K562 (cell line): Measurements from ENCODE around the gene STX19. TPM values are rescaled to one million over a fixed set of nuclear protein-coding genes. Genes with fewer than 3 reads are reported as not detected.

Source experiments
- BRD9 ChIP-seq: fragments of 450-650 bp; IDR thresholded peaks from 2 replicates; pipeline ENCODE4 v1.6.1; 2018; ENCODE audit warnings: low read depth; ENCODE audit not compliant: partially characterized antibody
- CHAMP1 ChIP-seq: fragments of 450-650 bp; IDR thresholded peaks from 2 replicates; pipeline ENCODE4 v1.6.1; 2016; ENCODE audit warnings: mild to moderate bottlenecking
- CTCFL ChIP-seq: IDR thresholded peaks from 2 replicates; pipeline ENCODE4 v1.6.1; 2011; ENCODE audit warnings: borderline replicate concordance, low read depth, mild to moderate bottlenecking, moderate library complexity, low read length; ENCODE audit not compliant: insufficient read depth, poor library complexity, severe bottlenecking
- ELF4 ChIP-seq: fragments of 450-650 bp; formaldehyde crosslinking; IDR thresholded peaks from 2 replicates; pipeline ENCODE4 v1.4.0; 2022; ENCODE audit warnings: missing genetic modification characterization
- ESRRA ChIP-seq: fragments of 450-650 bp; IDR thresholded peaks from 2 replicates; pipeline ENCODE4 v1.6.1; 2014; ENCODE audit warnings: low read depth, mild to moderate bottlenecking, moderate library complexity, borderline replicate concordance
- FOXO4 ChIP-seq: fragments of 450-650 bp; formaldehyde crosslinking; IDR thresholded peaks from 2 replicates; pipeline ENCODE4 v1.4.0; 2020; ENCODE audit warnings: mild to moderate bottlenecking, moderate library complexity
- HDAC3 ChIP-seq: fragments of 450-650 bp; IDR thresholded peaks from 2 replicates; pipeline ENCODE4 v1.6.1; 2018; ENCODE audit warnings: borderline replicate concordance, mild to moderate bottlenecking, moderate library complexity; ENCODE audit not compliant: partially characterized antibody
- ID3 ChIP-seq, 2 experiments: fragments of 250-450 bp in 1 of 2; fragments of 450-650 bp in 1 of 2; sonication (Bioruptor Pico) in 1 of 2; IDR thresholded peaks; 2 replicates each; pipeline versions ENCODE4 v1.6.1 to v1.8.0; 2016 to 2021; ENCODE audit warnings: mild to moderate bottlenecking in 2 of 2, moderate library complexity in 2 of 2, missing compliant biosample characterization in 1 of 2, missing genetic modification characterization in 1 of 2
- IRF9 ChIP-seq: fragments of 450-650 bp; IDR thresholded peaks from 2 replicates; pipeline ENCODE4 v1.6.1; 2016; ENCODE audit warnings: missing biosample characterization, missing genetic modification characterization
- NFYB ChIP-seq: IDR thresholded peaks from 2 replicates; pipeline ENCODE4 v1.6.1; 2011; ENCODE audit warnings: mild to moderate bottlenecking, moderate library complexity; ENCODE audit not compliant: insufficient read length; ENCODE audit errors: extremely low read depth
- NRF1 ChIP-seq, 2 experiments: fragments of 450-650 bp; IDR thresholded peaks in 1 of 2; conservative IDR thresholded peaks in 1 of 2; 2 replicates each; pipeline ENCODE4 v1.6.1; 2014; ENCODE audit warnings: mild to moderate bottlenecking in 2 of 2
- SAFB2 ChIP-seq: fragments of 200-400 bp; formaldehyde crosslinking; IDR thresholded peaks from 2 replicates; pipeline ENCODE4 v1.6.1; 2018; ENCODE audit warnings: borderline replicate concordance, low read length, low read depth, moderate library complexity; ENCODE audit not compliant: severe bottlenecking
- USF1 ChIP-seq: sonication (generic); formaldehyde crosslinking; IDR thresholded peaks from 2 replicates; pipeline ENCODE4 v1.9.0; 2022; ENCODE audit warnings: mild to moderate bottlenecking, missing genetic modification reagents
- ZNF76 ChIP-seq: fragments of 250-450 bp; sonication (Bioruptor Pico); IDR thresholded peaks from 2 replicates; pipeline ENCODE4 v1.4.0; 2020; ENCODE audit warnings: mild to moderate bottlenecking, moderate library complexity, borderline replicate concordance
- ZNF77 ChIP-seq: fragments of 250-450 bp; sonication (Bioruptor Pico); IDR thresholded peaks from 2 replicates; pipeline ENCODE4 v1.5.0; 2020
- ZSCAN32 ChIP-seq: fragments of 450-650 bp; formaldehyde crosslinking; IDR thresholded peaks from 2 replicates; pipeline ENCODE4 v1.4.0; 2020; ENCODE audit warnings: mild to moderate bottlenecking, moderate library complexity
- polyA plus RNA-seq, 8 experiments: library from polyadenylated mRNA; depleted of rRNA in 4 of 8; stranded (reverse) in 5 of 8; unstranded in 3 of 8; fragments of >200 nt; fragmentation: Nextera tagmentation in 2 of 8; fragmentation: Illumina TruSeq in 1 of 8; extraction: Ambion mirVana in 2 of 8; extraction: Trizol in 1 of 8; gene quantifications; 2 replicates each; pipeline versions ENCODE4 v1.2.1 to v1.2.3, GENCODE V29; 2011 to 2014; ENCODE audit warnings: inconsistent platforms in 1 of 8, missing spikeins in 1 of 8
- total RNA-seq, 7 experiments: library from RNA; depleted of rRNA in 6 of 7; stranded (reverse); fragments of >200 nt in 6 of 7; fragmentation: Illumina TruSeq in 2 of 7; extraction: Trizol in 2 of 7; gene quantifications; 2 replicates each; pipeline versions ENCODE4 v1.2.1 to v1.2.3, GENCODE V29; 2011 to 2021; ENCODE audit warnings: low replicate concordance in 1 of 7

Gene STX19
- total and polyA plus RNA-seq, 9 of the 15 experiments (the other 6 are each of a cell fraction or from before 2014, with no cell fraction given): 0.04 TPM; not detected in 8

GRCh38 chr3:93973131-93974126 lies 55.0 kb downstream of the STX19 start, which contains the start of gene PROS1 (continued):
- TF ChIP-seq ZSCAN32: no peak
- peak; percentile 76 to 78; a peak in 3 of 4 replicates for TF ChIP-seq NRF1 (conservative IDR thresholded peaks at IDR 0.05 in 1 of 2, IDR thresholded peaks at IDR 0.05 in 1 of 2)
- peak; percentile 39; the same call in 1 of the 2 replicates for TF ChIP-seq ESRRA
- no peak for TF ChIP-seq BRD9
- no peak for TF ChIP-seq ELF4 (CRISPR knock-in tag)
- TF ChIP-seq CTCFL: peak; percentile 1
- no peak for TF ChIP-seq ZNF77 (CRISPR knock-in tag)
- no peak for TF ChIP-seq SAFB2
- no peak for TF ChIP-seq USF1
- no peak for TF ChIP-seq HDAC3
- TF ChIP-seq ID3 (CRISPR knock-in tag; IDR thresholded peaks at IDR 0.05): no peak
- peak; percentile 39; the same call in 1 of the 2 replicates for TF ChIP-seq ID3 (tag; IDR thresholded peaks at IDR 0.05)
- TF ChIP-seq FOXO4 (CRISPR knock-in tag): no peak
- no peak for TF ChIP-seq ZNF76 (CRISPR knock-in tag)
- no peak for TF ChIP-seq CHAMP1
- TF ChIP-seq IRF9 (tag): no peak
- TF ChIP-seq NFYB: no peak
